NB4 (cell line): ENCODE data around the gene WNT9A.

ENCODE experiments used
- MYC ChIP-seq: IDR thresholded peaks from 2 replicates; pipeline ENCODE4 v1.6.1; 2011; ENCODE audit warnings: low read depth, low read length
- POLR2A ChIP-seq: IDR thresholded peaks from 2 replicates; pipeline ENCODE4 v1.6.1; 2011; ENCODE audit warnings: mild to moderate bottlenecking; ENCODE audit not compliant: insufficient read length; ENCODE audit errors: extremely low read depth
- TF ChIP-seq, protein P1 (sequence below): IDR thresholded peaks from one replicate; pipeline ENCODE4 v1.5.1; 2012; ENCODE audit warnings: low read depth, low read length
- TF ChIP-seq, protein P2 (sequence below): IDR thresholded peaks from 2 replicates; pipeline ENCODE4 v1.6.1; 2011; ENCODE audit warnings: low read depth, low read length

DNA sequence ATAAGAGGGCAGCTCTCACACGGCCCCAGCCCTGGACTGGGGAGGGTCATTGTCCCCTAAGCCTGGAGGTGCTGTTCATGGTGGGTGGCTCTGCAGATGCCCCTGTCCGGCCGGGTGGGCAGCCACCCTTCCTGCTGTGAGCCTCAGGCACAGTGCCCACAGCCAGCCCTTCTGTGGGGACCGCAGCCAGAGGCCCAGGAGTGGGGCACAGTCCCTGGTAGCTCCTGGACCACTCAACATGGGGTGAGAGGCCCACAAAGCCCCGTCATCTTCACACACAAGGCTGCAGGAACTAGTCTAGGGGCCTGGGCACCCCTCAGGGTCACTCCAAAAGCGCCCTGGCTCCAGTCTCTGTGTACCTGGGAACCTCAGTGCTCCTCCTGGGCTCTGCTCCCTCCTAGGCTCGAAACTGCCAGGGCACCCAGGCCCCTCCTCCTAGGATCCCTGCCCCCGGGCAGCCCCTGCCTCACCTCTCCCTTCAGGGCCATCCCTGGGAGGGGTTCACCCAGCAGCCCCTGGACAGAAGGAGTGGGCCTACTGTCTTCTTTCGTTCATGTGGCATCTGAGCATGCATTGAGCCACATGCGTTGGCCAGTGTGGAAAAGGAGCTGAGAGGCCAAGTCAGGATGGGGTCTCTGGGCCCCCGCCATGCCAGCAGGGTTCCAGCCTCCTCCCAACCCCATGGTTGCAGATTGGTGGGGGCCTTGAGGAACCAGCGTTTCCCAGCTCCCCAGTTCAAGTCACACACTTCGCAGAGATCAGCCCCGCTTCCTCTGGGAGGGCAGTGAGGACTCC, 43.0 kb downstream of the WNT9A start:
- TF ChIP-seq, protein P1, sequence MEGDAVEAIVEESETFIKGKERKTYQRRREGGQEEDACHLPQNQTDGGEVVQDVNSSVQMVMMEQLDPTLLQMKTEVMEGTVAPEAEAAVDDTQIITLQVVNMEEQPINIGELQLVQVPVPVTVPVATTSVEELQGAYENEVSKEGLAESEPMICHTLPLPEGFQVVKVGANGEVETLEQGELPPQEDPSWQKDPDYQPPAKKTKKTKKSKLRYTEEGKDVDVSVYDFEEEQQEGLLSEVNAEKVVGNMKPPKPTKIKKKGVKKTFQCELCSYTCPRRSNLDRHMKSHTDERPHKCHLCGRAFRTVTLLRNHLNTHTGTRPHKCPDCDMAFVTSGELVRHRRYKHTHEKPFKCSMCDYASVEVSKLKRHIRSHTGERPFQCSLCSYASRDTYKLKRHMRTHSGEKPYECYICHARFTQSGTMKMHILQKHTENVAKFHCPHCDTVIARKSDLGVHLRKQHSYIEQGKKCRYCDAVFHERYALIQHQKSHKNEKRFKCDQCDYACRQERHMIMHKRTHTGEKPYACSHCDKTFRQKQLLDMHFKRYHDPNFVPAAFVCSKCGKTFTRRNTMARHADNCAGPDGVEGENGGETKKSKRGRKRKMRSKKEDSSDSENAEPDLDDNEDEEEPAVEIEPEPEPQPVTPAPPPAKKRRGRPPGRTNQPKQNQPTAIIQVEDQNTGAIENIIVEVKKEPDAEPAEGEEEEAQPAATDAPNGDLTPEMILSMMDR, result no peak
- TF ChIP-seq POLR2A (no peak), MYC (no peak)
- TF ChIP-seq, protein P2, sequence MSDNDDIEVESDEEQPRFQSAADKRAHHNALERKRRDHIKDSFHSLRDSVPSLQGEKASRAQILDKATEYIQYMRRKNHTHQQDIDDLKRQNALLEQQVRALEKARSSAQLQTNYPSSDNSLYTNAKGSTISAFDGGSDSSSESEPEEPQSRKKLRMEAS, result no peak
